Measurements from ENCODE around the gene AUH. TPM values are rescaled to one million over a fixed set of nuclear protein-coding genes. Genes with fewer than 3 reads are reported as not detected.
A peak's percentile ranks its signal among the peaks of the same experiment; 100 is the strongest.

Gene AUH
- total RNA-seq, 1 experiment from 2014 or later: 16.6 TPM

- peak; percentile 69 for DNase-seq (ENCODE audit: low read depth)
These were observed 194.8 kb downstream of the AUH start for GRCh38 chr9:91166796-91167366.

- peak; percentile 99 for DNase-seq (ENCODE audit: low read depth)
These were observed 196.8 kb downstream of the AUH start for GRCh38 chr9:91164724-91165520.

Other genes with a start within 250 kb of the AUH start
- 15.4 and 20.6 TPM in 2 replicates for gene NFIL3, start 61.9 kb upstream of the AUH start, total RNA-seq (2014; rRNA removed; shearing (Covaris generic))